AG09319 (cell line): ENCODE measurements around the gene PCSK6.
A peak's percentile ranks its signal among the peaks of the same experiment; 100 is the strongest.

Experiments
- DNase-seq: peaks from one replicate; pipeline ENCODE4 v3.0.0-alpha.2; 2010; ENCODE audit warnings: low read depth; ENCODE audit errors: extremely low read depth
- CTCF ChIP-seq: IDR thresholded peaks from 2 replicates; pipeline ENCODE4 v1.5.1; 2011; ENCODE audit warnings: low read depth, mild to moderate bottlenecking, inconsistent platforms, low read length, moderate library complexity

Gene PCSK6

GRCh38 chr15:101323793-101324523 lies 165.5 kb downstream of the PCSK6 start:
- no peak for TF ChIP-seq CTCF

GRCh38 chr15:101322854-101323477 lies 166.5 kb downstream of the PCSK6 start:
- DNase-seq = no peak
- no peak for TF ChIP-seq CTCF

More at GRCh38 chr15:101323793-101324523, 165.5 kb downstream of the PCSK6 start:
- no peak for DNase-seq

- no peak for DNase-seq
- no peak for TF ChIP-seq CTCF
Measured at GRCh38 chr15:101322016-101322695, 167.4 kb downstream of the PCSK6 start.

- no peak for DNase-seq
- TF ChIP-seq CTCF = peak; percentile 15
Measured at GRCh38 chr15:101320501-101321052, 168.9 kb downstream of the PCSK6 start.

- no peak for DNase-seq
- TF ChIP-seq CTCF = no peak
Measured at GRCh38 chr15:101318839-101319238, 170.7 kb downstream of the PCSK6 start.

- TF ChIP-seq CTCF = no peak
- DNase-seq = no peak
Measured at GRCh38 chr15:101318147-101318819, 171.2 kb downstream of the PCSK6 start.
